T-helper 17 cell (primary cell): ENCODE measurements around the gene CYBA. TPM values are rescaled to one million over a fixed set of nuclear protein-coding genes. Genes with fewer than 3 reads are reported as not detected.

Experiments used
- ATAC-seq: fragments of 150-1000 bp; cut with Tn5 transposase; 2 replicates; pipeline ENCODE4 v1.10.0; 2021; ENCODE audit warnings: mild to moderate bottlenecking, moderate library complexity
- DNase-seq, 3 donors: peaks; one replicate each; pipeline versions ENCODE4 v3.0.0 to v3.0.0-alpha.2; 2020 to 2021
- H3K9me3 ChIP-seq: one replicate; pipeline ENCODE4 v1.7.0; 2013; ENCODE audit warnings: low read length, mild to moderate bottlenecking; ENCODE audit not compliant: control insufficient read depth, poor library complexity, severe bottlenecking
- H3K27ac Mint-ChIP-seq: one replicate; pipeline ENCODE4 v1.8.0; 2022; ENCODE audit warnings: mild to moderate bottlenecking, moderate library complexity, mixed read lengths
- H3K27me3 Mint-ChIP-seq: one replicate; pipeline ENCODE4 v1.8.0; 2022; ENCODE audit warnings: mixed read lengths
- H3K36me3 Mint-ChIP-seq: one replicate; pipeline ENCODE4 v1.8.0; 2022; ENCODE audit warnings: low read depth, mixed read lengths
- H3K4me1 Mint-ChIP-seq: one replicate; pipeline ENCODE4 v1.8.0; 2022; ENCODE audit warnings: mild to moderate bottlenecking, mixed read lengths
- H3K4me3 Mint-ChIP-seq: one replicate; pipeline ENCODE4 v1.8.0; 2022; ENCODE audit warnings: mild to moderate bottlenecking, moderate library complexity, mixed read lengths
- total RNA-seq, 4 donors: library from RNA in 2 of 4; stranded (reverse) in 2 of 4; gene quantifications; one replicate each; pipeline ENCODE4 v1.2.3 and lab custom pipeline; 2022 to 2026

Gene CYBA
- total RNA-seq, 2 donors from 2014 or later: 346 to 383 TPM

GRCh38 chr16:88652762-88653063 lies 1.9 kb upstream of the CYBA start:
- DNase-seq (no peak), ATAC-seq (no peak)
- no peaks in the 10 kb centered on the region for H3K27me3 Mint-ChIP-seq
- H3K4me1 Mint-ChIP-seq: peaks cover 14% of the 10 kb centered on the region
- no peak overlapping the region for H3K4me3 Mint-ChIP-seq
- no peaks in the 10 kb centered on the region for H3K9me3 ChIP-seq
- H3K27ac Mint-ChIP-seq: no peak overlapping the region
- H3K36me3 Mint-ChIP-seq: peaks cover 3% of the 10 kb centered on the region

GRCh38 chr16:88651989-88652761 lies 1.3 kb upstream of the CYBA start:
- DNase-seq (no peak), ATAC-seq (no peak)
- Mint-ChIP-seq H3K4me1 (peaks cover 14% of the 10 kb centered on the region), H3K27ac (peak overlapping the region; percentile 89), H3K4me3 (peak overlapping the region; percentile 92), H3K27me3 (no peaks in the 10 kb centered on the region), H3K36me3 (peaks cover 3% of the 10 kb centered on the region)
- no peaks in the 10 kb centered on the region for H3K9me3 ChIP-seq

GRCh38 chr16:88651276-88651988 lies 579 bp upstream of the CYBA start:
- peaks cover 3% of the 10 kb centered on the region for H3K36me3 Mint-ChIP-seq
- H3K4me1 Mint-ChIP-seq: peaks cover 14% of the 10 kb centered on the region
- H3K27me3 Mint-ChIP-seq: no peaks in the 10 kb centered on the region
- no peaks in the 10 kb centered on the region for H3K9me3 ChIP-seq
- peak overlapping the region; percentile 89 for H3K27ac Mint-ChIP-seq
- H3K4me3 Mint-ChIP-seq: peak overlapping the region; percentile 92
- peak; percentile 52 to 61 (median 56) for DNase-seq
- peak; percentile 76 for ATAC-seq

GRCh38 chr16:88649924-88650748 lies 717 bp downstream of the CYBA start:
- H3K27me3 Mint-ChIP-seq: no peaks in the 10 kb centered on the region
- no peaks in the 10 kb centered on the region for H3K9me3 ChIP-seq
- peak overlapping the region; percentile 89 for H3K27ac Mint-ChIP-seq
- peaks cover 16% of the 10 kb centered on the region for H3K4me1 Mint-ChIP-seq
- H3K36me3 Mint-ChIP-seq: peaks cover 2% of the 10 kb centered on the region
- peak; percentile 16 for ATAC-seq
- DNase-seq: no peak
- peak overlapping the region; percentile 92 for H3K4me3 Mint-ChIP-seq

GRCh38 chr16:88649195-88649923 lies 1.5 kb downstream of the CYBA start:
- Mint-ChIP-seq H3K4me3 (peak overlapping the region; percentile 92), H3K4me1 (peaks cover 23% of the 10 kb centered on the region), H3K27ac (peak overlapping the region; percentile 89), H3K36me3 (no peaks in the 10 kb centered on the region), H3K27me3 (no peaks in the 10 kb centered on the region)
- no peaks in the 10 kb centered on the region for H3K9me3 ChIP-seq
- DNase-seq: no peak
- ATAC-seq: no peak

- no peaks in the 10 kb centered on the region for H3K27me3 Mint-ChIP-seq
- peaks cover 20% of the 10 kb centered on the region for H3K4me1 Mint-ChIP-seq
- H3K9me3 ChIP-seq: no peaks in the 10 kb centered on the region
- DNase-seq (no peak), ATAC-seq (no peak)
- H3K27ac Mint-ChIP-seq: no peak overlapping the region
- no peak overlapping the region for H3K4me3 Mint-ChIP-seq
- H3K36me3 Mint-ChIP-seq: no peaks in the 10 kb centered on the region
Measured at GRCh38 chr16:88647178-88648070, 3.4 kb downstream of the CYBA start.

GRCh38 chr16:88646345-88647034 lies 4.4 kb downstream of the CYBA start:
- Mint-ChIP-seq H3K4me3 (no peak overlapping the region), H3K27ac (no peak overlapping the region), H3K27me3 (no peaks in the 10 kb centered on the region), H3K4me1 (peaks cover 21% of the 10 kb centered on the region), H3K36me3 (no peaks in the 10 kb centered on the region)
- no peaks in the 10 kb centered on the region for H3K9me3 ChIP-seq
- no peak for DNase-seq
- ATAC-seq: no peak

- no peak for ATAC-seq
Measured at GRCh38 chr16:88645941-88646340, 4.9 kb downstream of the CYBA start.

GRCh38 chr16:88645455-88645854 lies 5.4 kb downstream of the CYBA start:
- ATAC-seq (no peak), DNase-seq (no peak)
- no peaks in the 10 kb centered on the region for H3K9me3 ChIP-seq
- peaks cover 21% of the 10 kb centered on the region for H3K4me1 Mint-ChIP-seq
- H3K27me3 Mint-ChIP-seq: peaks cover 1% of the 10 kb centered on the region
- H3K27ac Mint-ChIP-seq: no peak overlapping the region
- no peaks in the 10 kb centered on the region for H3K36me3 Mint-ChIP-seq
- H3K4me3 Mint-ChIP-seq: no peak overlapping the region

More at GRCh38 chr16:88645941-88646340, 4.9 kb downstream of the CYBA start:
- H3K9me3 ChIP-seq: no peaks in the 10 kb centered on the region
- Mint-ChIP-seq H3K27me3 (no peaks in the 10 kb centered on the region), H3K36me3 (no peaks in the 10 kb centered on the region), H3K4me1 (peaks cover 19% of the 10 kb centered on the region), H3K4me3 (no peak overlapping the region), H3K27ac (no peak overlapping the region)
- no peak for DNase-seq

GRCh38 chr16:88643644-88643932 lies 7.3 kb downstream of the CYBA start:
- Mint-ChIP-seq H3K4me3 (no peak overlapping the region), H3K36me3 (no peaks in the 10 kb centered on the region), H3K4me1 (peaks cover 24% of the 10 kb centered on the region), H3K27me3 (peaks cover 6% of the 10 kb centered on the region), H3K27ac (peak overlapping the region; percentile 37)
- DNase-seq (no peak), ATAC-seq (no peak)
- H3K9me3 ChIP-seq: no peaks in the 10 kb centered on the region

GRCh38 chr16:88642881-88643643 lies 7.8 kb downstream of the CYBA start:
- no peak for DNase-seq
- no peak overlapping the region for H3K4me3 Mint-ChIP-seq
- no peaks in the 10 kb centered on the region for H3K9me3 ChIP-seq
- H3K27ac Mint-ChIP-seq: no peak overlapping the region
- H3K4me1 Mint-ChIP-seq: peaks cover 27% of the 10 kb centered on the region
- no peak for ATAC-seq
- H3K27me3 Mint-ChIP-seq: peaks cover 8% of the 10 kb centered on the region
- no peaks in the 10 kb centered on the region for H3K36me3 Mint-ChIP-seq
